Esophagus squamous epithelium (tissue), 5 donors: ENCODE measurements around the gene SYNM. TPM values are rescaled to one million over a fixed set of nuclear protein-coding genes. Genes with fewer than 3 reads are reported as not detected.
A peak's percentile ranks its signal among the peaks of the same experiment; 100 is the strongest.

Source experiments
- DNase-seq: peaks from one replicate; lab custom pipeline; 2025; lab: John Stamatoyannopoulos, UW
- H3K27ac ChIP-seq, 4 donors: fragments of 200-600 bp; sonication (generic); one replicate each; pipeline ENCODE4 v1.5.1; 2016 to 2019; ENCODE audit warnings: mild to moderate bottlenecking in 1 of 4
- H3K27me3 ChIP-seq, 4 donors: fragments of 200-600 bp; sonication (generic); 1 replicate in 3 of 4; 2 replicates in 1 of 4; pipeline versions ENCODE4 v1.5.1 to v1.6.0; 2017 to 2021; ENCODE audit warnings: antibody characterized with exemption in 1 of 4
- H3K36me3 ChIP-seq, 3 donors: fragments of 200-600 bp; sonication (generic); one replicate each; pipeline ENCODE4 v1.5.1; 2016 to 2019
- H3K4me1 ChIP-seq, 3 donors: fragments of 200-600 bp; sonication (generic); one replicate each; pipeline ENCODE4 v1.5.1; 2017 to 2019
- H3K4me3 ChIP-seq, 4 donors: fragments of 200-600 bp; sonication (generic); 1 replicate in 3 of 4; 2 replicates in 1 of 4; pipeline ENCODE4 v1.5.1; 2016 to 2019; ENCODE audit warnings: mild to moderate bottlenecking in 2 of 4, moderate library complexity in 1 of 4
- H3K9me3 ChIP-seq, 3 donors: fragments of 200-600 bp; sonication (generic); one replicate each; pipeline ENCODE4 v1.5.1; 2016 to 2019
- POLR2A ChIP-seq, 4 donors: fragments of 450-650 bp; IDR thresholded peaks; one replicate each; pipeline ENCODE4 v1.6.1; 2017; ENCODE audit warnings: antibody characterized with exemption in 4 of 4, mild to moderate bottlenecking in 4 of 4, moderate library complexity in 3 of 4
- WGBS, 2 donors: methylation state at CpG; one replicate each; pipeline ENCODE4 v1.1.5; 2018; 5-methylcytosine and 5-hydroxymethylcytosine counted together
- intact Hi-C: fragments of 100-400 bp; cut with DNase I; formaldehyde crosslinking; loops from one replicate; pipeline ENCODE4 v1.15.0; 2022
- total RNA-seq, 4 donors: library from RNA; depleted of rRNA; stranded (reverse); fragments of >200 nt; gene quantifications; one replicate each; pipeline ENCODE4 v1.1.0, GENCODE V29; 2016
- TF ChIP-seq, protein P1 (sequence below), 6 experiments: fragments of 450-650 bp in 4 of 6; fragments of 200-600 bp in 2 of 6; sonication (generic) in 2 of 6; IDR thresholded peaks; one replicate each; pipeline ENCODE4 v1.5.1; 2016 to 2019; ENCODE audit warnings: antibody characterized with exemption in 6 of 6, mild to moderate bottlenecking in 4 of 6, moderate library complexity in 4 of 6
- donor health status: DM: yes; HTN: yes; CAD: no.

Gene SYNM, protein sequence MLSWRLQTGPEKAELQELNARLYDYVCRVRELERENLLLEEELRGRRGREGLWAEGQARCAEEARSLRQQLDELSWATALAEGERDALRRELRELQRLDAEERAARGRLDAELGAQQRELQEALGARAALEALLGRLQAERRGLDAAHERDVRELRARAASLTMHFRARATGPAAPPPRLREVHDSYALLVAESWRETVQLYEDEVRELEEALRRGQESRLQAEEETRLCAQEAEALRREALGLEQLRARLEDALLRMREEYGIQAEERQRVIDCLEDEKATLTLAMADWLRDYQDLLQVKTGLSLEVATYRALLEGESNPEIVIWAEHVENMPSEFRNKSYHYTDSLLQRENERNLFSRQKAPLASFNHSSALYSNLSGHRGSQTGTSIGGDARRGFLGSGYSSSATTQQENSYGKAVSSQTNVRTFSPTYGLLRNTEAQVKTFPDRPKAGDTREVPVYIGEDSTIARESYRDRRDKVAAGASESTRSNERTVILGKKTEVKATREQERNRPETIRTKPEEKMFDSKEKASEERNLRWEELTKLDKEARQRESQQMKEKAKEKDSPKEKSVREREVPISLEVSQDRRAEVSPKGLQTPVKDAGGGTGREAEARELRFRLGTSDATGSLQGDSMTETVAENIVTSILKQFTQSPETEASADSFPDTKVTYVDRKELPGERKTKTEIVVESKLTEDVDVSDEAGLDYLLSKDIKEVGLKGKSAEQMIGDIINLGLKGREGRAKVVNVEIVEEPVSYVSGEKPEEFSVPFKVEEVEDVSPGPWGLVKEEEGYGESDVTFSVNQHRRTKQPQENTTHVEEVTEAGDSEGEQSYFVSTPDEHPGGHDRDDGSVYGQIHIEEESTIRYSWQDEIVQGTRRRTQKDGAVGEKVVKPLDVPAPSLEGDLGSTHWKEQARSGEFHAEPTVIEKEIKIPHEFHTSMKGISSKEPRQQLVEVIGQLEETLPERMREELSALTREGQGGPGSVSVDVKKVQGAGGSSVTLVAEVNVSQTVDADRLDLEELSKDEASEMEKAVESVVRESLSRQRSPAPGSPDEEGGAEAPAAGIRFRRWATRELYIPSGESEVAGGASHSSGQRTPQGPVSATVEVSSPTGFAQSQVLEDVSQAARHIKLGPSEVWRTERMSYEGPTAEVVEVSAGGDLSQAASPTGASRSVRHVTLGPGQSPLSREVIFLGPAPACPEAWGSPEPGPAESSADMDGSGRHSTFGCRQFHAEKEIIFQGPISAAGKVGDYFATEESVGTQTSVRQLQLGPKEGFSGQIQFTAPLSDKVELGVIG (N-terminal part only)
- 100 to 1,000 TPM in 1 of 4 donors, 10 to 100 TPM in 3; 18.1 to 262 (median 42.0) TPM for total RNA-seq

DNA sequence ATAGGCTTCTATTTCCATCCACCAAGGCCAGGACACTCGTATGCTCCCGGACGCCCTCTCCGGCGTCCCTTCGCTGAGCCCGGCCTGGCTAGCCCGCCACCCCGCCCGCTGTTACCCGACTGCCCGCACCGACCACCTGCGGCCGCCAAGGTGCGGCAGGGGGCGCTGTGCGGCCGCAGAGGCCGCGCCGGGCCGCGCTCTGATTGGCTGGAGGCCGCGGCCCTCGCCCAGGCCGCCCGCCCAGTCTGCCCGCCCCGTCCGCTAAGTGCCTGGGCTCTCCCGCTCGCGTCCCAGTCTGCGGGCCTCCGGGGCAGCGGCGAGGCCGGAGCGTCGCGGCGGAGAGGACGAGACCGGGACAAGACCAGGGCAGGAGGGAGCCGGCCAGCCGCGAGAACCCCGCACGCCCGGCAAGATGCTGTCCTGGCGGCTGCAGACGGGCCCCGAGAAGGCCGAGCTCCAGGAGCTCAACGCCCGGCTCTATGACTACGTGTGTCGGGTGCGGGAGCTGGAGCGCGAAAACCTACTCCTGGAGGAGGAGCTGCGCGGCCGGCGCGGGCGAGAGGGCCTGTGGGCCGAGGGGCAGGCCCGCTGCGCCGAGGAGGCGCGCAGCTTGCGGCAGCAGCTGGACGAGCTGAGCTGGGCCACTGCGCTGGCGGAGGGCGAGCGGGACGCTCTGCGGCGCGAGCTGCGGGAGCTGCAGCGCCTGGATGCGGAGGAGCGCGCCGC, at the start of gene SYNM:
TSS of gene SYNM (plus strand) at position 293 of the 726 bp plus-strand sequence. CDS start at position 413, 120 bp downstream.
- DNase-seq: no peak
- Histone ChIP-seq H3K36me3 (no peaks in the 10 kb centered on the region), H3K4me1 (peaks cover 4 to 35% (median 21%) of the 10 kb centered on the region in 3 donors), H3K4me3 (peak within 1 kb of the TSS; percentile 43 to 66 (median 56)), H3K27ac (peak within 1 kb of the TSS; percentile 65 to 89 (median 82)), H3K9me3 (no peaks in the 10 kb centered on the region), H3K27me3 (peaks cover 0 to 76% (median 0%) of the 10 kb centered on the region in 4 donors)
- intact Hi-C loops: loop anchor here (5.0 kb wide), 1 partner anchor 107 kb away; no protein-coding TSS in a partner anchor
- 0 to 16% methylated on average over 4 to 5 of the region's 91 CpGs for WGBS, 2 donors
- TF ChIP-seq POLR2A (IDR thresholded peaks at IDR 0.05): peak in 2 of 4 donors; percentile 74 to 89
- TF ChIP-seq, protein P1, sequence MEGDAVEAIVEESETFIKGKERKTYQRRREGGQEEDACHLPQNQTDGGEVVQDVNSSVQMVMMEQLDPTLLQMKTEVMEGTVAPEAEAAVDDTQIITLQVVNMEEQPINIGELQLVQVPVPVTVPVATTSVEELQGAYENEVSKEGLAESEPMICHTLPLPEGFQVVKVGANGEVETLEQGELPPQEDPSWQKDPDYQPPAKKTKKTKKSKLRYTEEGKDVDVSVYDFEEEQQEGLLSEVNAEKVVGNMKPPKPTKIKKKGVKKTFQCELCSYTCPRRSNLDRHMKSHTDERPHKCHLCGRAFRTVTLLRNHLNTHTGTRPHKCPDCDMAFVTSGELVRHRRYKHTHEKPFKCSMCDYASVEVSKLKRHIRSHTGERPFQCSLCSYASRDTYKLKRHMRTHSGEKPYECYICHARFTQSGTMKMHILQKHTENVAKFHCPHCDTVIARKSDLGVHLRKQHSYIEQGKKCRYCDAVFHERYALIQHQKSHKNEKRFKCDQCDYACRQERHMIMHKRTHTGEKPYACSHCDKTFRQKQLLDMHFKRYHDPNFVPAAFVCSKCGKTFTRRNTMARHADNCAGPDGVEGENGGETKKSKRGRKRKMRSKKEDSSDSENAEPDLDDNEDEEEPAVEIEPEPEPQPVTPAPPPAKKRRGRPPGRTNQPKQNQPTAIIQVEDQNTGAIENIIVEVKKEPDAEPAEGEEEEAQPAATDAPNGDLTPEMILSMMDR (IDR thresholded peaks at IDR 0.05): peak; percentile 59 to 89 (median 84)

DNA sequence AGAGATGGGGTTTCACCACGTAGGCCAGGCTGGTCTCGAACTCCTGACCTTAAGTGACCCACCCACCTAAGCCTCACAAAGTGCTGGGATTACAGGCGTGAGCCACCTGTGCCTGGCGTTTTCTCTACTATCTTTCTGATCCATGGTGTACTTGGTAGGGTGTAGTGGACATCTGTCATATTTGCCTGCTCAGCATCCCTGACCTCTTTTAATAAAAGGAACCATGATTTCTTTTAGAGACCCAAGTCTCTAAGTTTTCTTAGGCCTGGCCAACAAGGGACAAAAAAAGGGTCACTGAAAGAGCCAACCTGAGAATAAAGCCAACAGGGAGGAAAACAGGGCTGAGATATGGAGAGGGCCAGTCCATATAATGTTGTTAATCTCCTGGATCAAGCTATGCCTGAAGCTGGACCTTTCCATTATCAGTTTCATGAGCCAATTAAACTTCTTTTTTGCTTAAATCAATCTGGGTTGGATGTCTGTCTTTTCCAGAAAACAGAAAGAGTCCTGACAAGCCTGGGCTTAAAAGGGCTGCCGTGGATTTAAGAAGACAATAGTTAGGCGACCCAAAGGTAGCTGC, 49.2 kb upstream of the SYNM start:
- no peak for DNase-seq
- intact Hi-C loops: loop anchor here (10.0 kb wide), 1 partner anchor 121 kb away; no protein-coding TSS in a partner anchor
- TF ChIP-seq, protein P1 (IDR thresholded peaks at IDR 0.05): no peak
- no peak for TF ChIP-seq POLR2A (IDR thresholded peaks at IDR 0.05)
- H3K9me3 ChIP-seq: no peaks in the 10 kb centered on the region
- 62 to 79% methylated on average over 3 to 6 of the region's 6 CpGs for WGBS, 2 donors
- H3K36me3 ChIP-seq: no peaks in the 10 kb centered on the region
- peaks cover 0 to 12% (median 0%) of the 10 kb centered on the region in 4 donors for H3K27me3 ChIP-seq
- peaks cover 9 to 26% (median 10%) of the 10 kb centered on the region in 3 donors for H3K4me1 ChIP-seq
- no peak overlapping the region for H3K27ac ChIP-seq
- no peak overlapping the region for H3K4me3 ChIP-seq

DNA sequence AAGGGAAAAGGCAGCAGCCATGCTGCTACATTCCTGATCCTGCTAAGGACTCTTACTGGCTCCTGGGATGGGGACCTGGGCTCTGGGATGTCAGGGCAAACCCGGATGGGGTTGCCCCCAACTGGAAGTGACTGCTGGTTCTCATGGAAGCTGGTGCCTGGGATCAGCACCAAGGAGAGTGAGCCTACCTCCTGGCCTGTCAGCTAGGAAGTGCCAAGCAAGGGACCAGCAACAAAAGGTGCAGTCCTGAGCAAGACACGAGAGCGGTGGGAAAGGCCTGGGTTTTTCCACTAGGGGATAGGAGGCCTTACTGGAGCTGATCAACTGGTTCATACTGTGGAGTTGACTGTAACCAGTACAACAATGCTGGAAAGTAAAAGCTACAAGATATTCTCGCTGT, 47.9 kb upstream of the SYNM start:
- TF ChIP-seq POLR2A (IDR thresholded peaks at IDR 0.05): no peak
- TF ChIP-seq, protein P1 (IDR thresholded peaks at IDR 0.05): no peak
- Histone ChIP-seq H3K4me3 (no peak overlapping the region), H3K9me3 (no peaks in the 10 kb centered on the region), H3K4me1 (peaks cover 9 to 35% (median 10%) of the 10 kb centered on the region in 3 donors), H3K36me3 (no peaks in the 10 kb centered on the region), H3K27me3 (peaks cover 0 to 12% (median 0%) of the 10 kb centered on the region in 4 donors), H3K27ac (peak overlapping the region in 2 of 4 donors; percentile 15 to 90)
- no peak for DNase-seq
- intact Hi-C loops: loop anchor here (10.0 kb wide), 1 partner anchor 122 kb away; no protein-coding TSS in a partner anchor
- WGBS, 2 donors: 71 to 72% methylated on average over 3 to 4 of the region's 4 CpGs
